Neural cell (in vitro differentiated cells): ENCODE data around the gene SECTM1. TPM values are rescaled to one million over a fixed set of nuclear protein-coding genes. Genes with fewer than 3 reads are reported as not detected.

Experiments
- H2AFZ ChIP-seq: fragments of 200-600, 300-800 bp; sonication (generic), shearing (Covaris generic); 2 replicates; pipeline ENCODE4 v1.6.0; 2014; ENCODE audit warnings: low read depth, mild to moderate bottlenecking, antibody characterized with exemption, low read length, moderate library complexity
- H3F3A ChIP-seq: fragments of 200-600 bp; shearing (Covaris generic); 2 replicates; pipeline ENCODE4 v1.6.1; 2016; ENCODE audit warnings: mild to moderate bottlenecking, moderate library complexity, mixed read lengths, antibody characterized with exemption, low read length; ENCODE audit not compliant: insufficient read depth, poor library complexity, severe bottlenecking
- H3K27ac ChIP-seq: fragments of 200-600, 300-800 bp; sonication (generic), shearing (Covaris generic); 2 replicates; pipeline ENCODE4 v1.5.1; 2014; ENCODE audit warnings: mild to moderate bottlenecking, low read length, moderate library complexity
- H3K27me3 ChIP-seq: fragments of 300-800, 200-600 bp; sonication (generic), shearing (Covaris generic); 2 replicates; pipeline ENCODE4 v1.6.0; 2014; ENCODE audit warnings: mild to moderate bottlenecking, low read depth, low read length, moderate library complexity; ENCODE audit not compliant: insufficient read depth
- H3K36me3 ChIP-seq: fragments of 300-800, 200-600 bp; sonication (generic), shearing (Covaris generic); 2 replicates; pipeline ENCODE4 v1.5.1; 2014; ENCODE audit warnings: mild to moderate bottlenecking, antibody characterized with exemption, low read length, moderate library complexity; ENCODE audit not compliant: insufficient read depth
- H3K4me2 ChIP-seq: fragments of 300-800, 200-600 bp; sonication (generic), shearing (Covaris generic); 2 replicates; pipeline ENCODE4 v1.6.0; 2014; ENCODE audit warnings: mild to moderate bottlenecking, low read length
- H3K4me3 ChIP-seq: fragments of 300-800, 200-600 bp; sonication (generic), shearing (Covaris generic); 2 replicates; pipeline ENCODE4 v1.5.1; 2014; ENCODE audit warnings: mild to moderate bottlenecking, low read length, moderate library complexity
- H3K79me2 ChIP-seq: fragments of 200-600 bp; shearing (Covaris generic); replicated peaks from 2 replicates; pipeline ENCODE4 v1.6.0; 2014; ENCODE audit warnings: mild to moderate bottlenecking, low read length, moderate library complexity; ENCODE audit not compliant: insufficient read depth
- H3K9ac ChIP-seq: fragments of 300-800, 200-600 bp; sonication (generic), shearing (Covaris generic); 2 replicates; pipeline ENCODE4 v1.6.1; 2016; ENCODE audit warnings: mild to moderate bottlenecking, low read length, mixed read lengths
- H3K9me2 ChIP-seq: fragments of 200-600 bp; shearing (Covaris generic); 2 replicates; pipeline ENCODE4 v1.6.1; 2016; ENCODE audit warnings: mild to moderate bottlenecking, low read length, mixed read lengths; ENCODE audit not compliant: insufficient read depth
- H3K9me3 ChIP-seq: fragments of 200-600, 300-800 bp; sonication (generic), shearing (Covaris generic); 2 replicates; pipeline ENCODE4 v1.6.1; 2016; ENCODE audit warnings: mild to moderate bottlenecking, mixed run types, low read length, moderate library complexity, mixed read lengths
- H4K20me1 ChIP-seq: fragments of 200-600 bp; shearing (Covaris generic); 2 replicates; pipeline ENCODE4 v1.6.1; 2016; ENCODE audit warnings: mild to moderate bottlenecking, mixed run types; ENCODE audit not compliant: insufficient read depth
- EP300 ChIP-seq: fragments of 450-650 bp; conservative IDR thresholded peaks from 2 replicates; pipeline ENCODE4 v1.6.1; 2014; ENCODE audit warnings: antibody characterized with exemption, mild to moderate bottlenecking, moderate library complexity; ENCODE audit not compliant: poor library complexity, severe bottlenecking
- EZH2 ChIP-seq: fragments of 200-600, 300-800 bp; shearing (Covaris generic), sonication (generic); IDR thresholded peaks from 2 replicates; pipeline ENCODE4 v1.6.1; 2014; ENCODE audit warnings: antibody characterized with exemption, low read length, borderline replicate concordance, mild to moderate bottlenecking; ENCODE audit not compliant: insufficient read depth, poor library complexity, severe bottlenecking
- MXI1 ChIP-seq: fragments of 450-650 bp; conservative IDR thresholded peaks from 2 replicates; pipeline ENCODE4 v1.6.1; 2014; ENCODE audit warnings: antibody characterized with exemption, mild to moderate bottlenecking; ENCODE audit not compliant: poor library complexity, severe bottlenecking
- POLR2AphosphoS5 ChIP-seq: IDR thresholded peaks from 2 replicates; pipeline ENCODE4 v1.6.1; 2012
- RAD21 ChIP-seq: fragments of 450-650 bp; conservative IDR thresholded peaks from 2 replicates; pipeline ENCODE4 v1.6.1; 2014; ENCODE audit warnings: antibody characterized with exemption, mild to moderate bottlenecking, moderate library complexity
- SMC3 ChIP-seq: fragments of 450-650 bp; conservative IDR thresholded peaks from 2 replicates; pipeline ENCODE4 v1.6.1; 2014; ENCODE audit warnings: antibody characterized with exemption, mild to moderate bottlenecking, moderate library complexity; ENCODE audit not compliant: poor library complexity
- TAF1 ChIP-seq: IDR thresholded peaks from 2 replicates; pipeline ENCODE4 v1.6.1; 2012; ENCODE audit warnings: low read depth
- polyA plus RNA-seq: library from polyadenylated mRNA; depleted of rRNA; stranded (reverse); fragments of >200 nt; gene quantifications from 2 replicates; pipeline ENCODE4 v1.2.3, GENCODE V29; 2014
- TF ChIP-seq, protein P1 (sequence below): IDR thresholded peaks from 2 replicates; pipeline ENCODE4 v1.6.1; 2012; ENCODE audit warnings: borderline replicate concordance
- TF ChIP-seq, protein P2 (sequence below): fragments of 450-650 bp; IDR thresholded peaks from 2 replicates; pipeline ENCODE4 v1.5.1; 2014; ENCODE audit warnings: antibody characterized with exemption, mild to moderate bottlenecking, moderate library complexity; ENCODE audit not compliant: poor library complexity, severe bottlenecking

SECTM1 gene
- polyA plus RNA-seq, 1 donor from 2014 or later = not detected

- Histone ChIP-seq H3K4me3 (no peak overlapping the region), H3K27ac (no peak overlapping the region), H3K9ac (no peak overlapping the region)
These were observed 55.3 kb downstream of the SECTM1 start for GRCh38 chr17:82278308-82278707.

DNA sequence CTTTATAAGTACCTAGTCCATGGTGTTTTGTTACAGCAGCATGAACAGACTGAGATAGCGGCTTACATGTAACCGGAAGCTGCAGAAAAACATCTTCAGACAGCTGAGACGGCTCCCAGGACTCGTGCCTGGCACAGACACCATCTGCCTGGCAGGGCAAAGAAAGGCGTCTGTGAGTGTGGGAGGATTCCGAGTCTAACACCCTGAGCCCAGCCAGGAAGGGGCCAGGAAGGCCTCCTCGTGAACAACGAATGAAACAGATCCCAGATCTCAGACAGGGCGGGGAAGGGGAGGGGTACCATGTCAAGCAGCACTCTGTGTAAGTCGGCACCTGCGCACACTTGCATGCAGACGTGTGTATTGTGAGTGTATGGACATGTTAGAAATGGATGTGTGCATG is 55.7 kb downstream of the SECTM1 start:
- H3K4me2 ChIP-seq = no peak overlapping the region
- H3K9me3 ChIP-seq = no peaks in the 10 kb centered on the region
- H2AFZ ChIP-seq = no peak overlapping the region
- H3K27ac ChIP-seq = no peak overlapping the region
- H3K27me3 ChIP-seq = no peaks in the 10 kb centered on the region
- H4K20me1 ChIP-seq = no peaks in the 10 kb centered on the region
- no peak overlapping the region for H3K4me3 ChIP-seq
- H3K9ac ChIP-seq = no peak overlapping the region
- no peaks in the 10 kb centered on the region for H3K79me2 ChIP-seq
- no peaks in the 10 kb centered on the region for H3F3A ChIP-seq
- no peaks in the 10 kb centered on the region for H3K9me2 ChIP-seq
- H3K36me3 ChIP-seq = no peaks in the 10 kb centered on the region
- TF ChIP-seq, protein P1, sequence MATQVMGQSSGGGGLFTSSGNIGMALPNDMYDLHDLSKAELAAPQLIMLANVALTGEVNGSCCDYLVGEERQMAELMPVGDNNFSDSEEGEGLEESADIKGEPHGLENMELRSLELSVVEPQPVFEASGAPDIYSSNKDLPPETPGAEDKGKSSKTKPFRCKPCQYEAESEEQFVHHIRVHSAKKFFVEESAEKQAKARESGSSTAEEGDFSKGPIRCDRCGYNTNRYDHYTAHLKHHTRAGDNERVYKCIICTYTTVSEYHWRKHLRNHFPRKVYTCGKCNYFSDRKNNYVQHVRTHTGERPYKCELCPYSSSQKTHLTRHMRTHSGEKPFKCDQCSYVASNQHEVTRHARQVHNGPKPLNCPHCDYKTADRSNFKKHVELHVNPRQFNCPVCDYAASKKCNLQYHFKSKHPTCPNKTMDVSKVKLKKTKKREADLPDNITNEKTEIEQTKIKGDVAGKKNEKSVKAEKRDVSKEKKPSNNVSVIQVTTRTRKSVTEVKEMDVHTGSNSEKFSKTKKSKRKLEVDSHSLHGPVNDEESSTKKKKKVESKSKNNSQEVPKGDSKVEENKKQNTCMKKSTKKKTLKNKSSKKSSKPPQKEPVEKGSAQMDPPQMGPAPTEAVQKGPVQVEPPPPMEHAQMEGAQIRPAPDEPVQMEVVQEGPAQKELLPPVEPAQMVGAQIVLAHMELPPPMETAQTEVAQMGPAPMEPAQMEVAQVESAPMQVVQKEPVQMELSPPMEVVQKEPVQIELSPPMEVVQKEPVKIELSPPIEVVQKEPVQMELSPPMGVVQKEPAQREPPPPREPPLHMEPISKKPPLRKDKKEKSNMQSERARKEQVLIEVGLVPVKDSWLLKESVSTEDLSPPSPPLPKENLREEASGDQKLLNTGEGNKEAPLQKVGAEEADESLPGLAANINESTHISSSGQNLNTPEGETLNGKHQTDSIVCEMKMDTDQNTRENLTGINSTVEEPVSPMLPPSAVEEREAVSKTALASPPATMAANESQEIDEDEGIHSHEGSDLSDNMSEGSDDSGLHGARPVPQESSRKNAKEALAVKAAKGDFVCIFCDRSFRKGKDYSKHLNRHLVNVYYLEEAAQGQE = no peak
- TF ChIP-seq RAD21 = no peak

More at GRCh38 chr17:82278308-82278707, 55.3 kb downstream of the SECTM1 start:
- no peaks in the 10 kb centered on the region for H3K9me3 ChIP-seq
- no peaks in the 10 kb centered on the region for H4K20me1 ChIP-seq
- H3K79me2 ChIP-seq = no peaks in the 10 kb centered on the region
- no peak overlapping the region for H3K4me2 ChIP-seq
- H3K27me3 ChIP-seq = no peaks in the 10 kb centered on the region
- H3K36me3 ChIP-seq = no peaks in the 10 kb centered on the region
- no peak for TF ChIP-seq POLR2AphosphoS5
- TF ChIP-seq TAF1 = no peak
- TF ChIP-seq, protein P2, sequence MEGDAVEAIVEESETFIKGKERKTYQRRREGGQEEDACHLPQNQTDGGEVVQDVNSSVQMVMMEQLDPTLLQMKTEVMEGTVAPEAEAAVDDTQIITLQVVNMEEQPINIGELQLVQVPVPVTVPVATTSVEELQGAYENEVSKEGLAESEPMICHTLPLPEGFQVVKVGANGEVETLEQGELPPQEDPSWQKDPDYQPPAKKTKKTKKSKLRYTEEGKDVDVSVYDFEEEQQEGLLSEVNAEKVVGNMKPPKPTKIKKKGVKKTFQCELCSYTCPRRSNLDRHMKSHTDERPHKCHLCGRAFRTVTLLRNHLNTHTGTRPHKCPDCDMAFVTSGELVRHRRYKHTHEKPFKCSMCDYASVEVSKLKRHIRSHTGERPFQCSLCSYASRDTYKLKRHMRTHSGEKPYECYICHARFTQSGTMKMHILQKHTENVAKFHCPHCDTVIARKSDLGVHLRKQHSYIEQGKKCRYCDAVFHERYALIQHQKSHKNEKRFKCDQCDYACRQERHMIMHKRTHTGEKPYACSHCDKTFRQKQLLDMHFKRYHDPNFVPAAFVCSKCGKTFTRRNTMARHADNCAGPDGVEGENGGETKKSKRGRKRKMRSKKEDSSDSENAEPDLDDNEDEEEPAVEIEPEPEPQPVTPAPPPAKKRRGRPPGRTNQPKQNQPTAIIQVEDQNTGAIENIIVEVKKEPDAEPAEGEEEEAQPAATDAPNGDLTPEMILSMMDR = no peak
- no peak for TF ChIP-seq EZH2
- TF ChIP-seq, protein P1 = no peak
- TF ChIP-seq MXI1 = no peak
- no peak for TF ChIP-seq RAD21
- TF ChIP-seq EP300 = no peak
- TF ChIP-seq SMC3 = no peak
- H2AFZ ChIP-seq = no peak overlapping the region
- H3F3A ChIP-seq = no peaks in the 10 kb centered on the region
- no peaks in the 10 kb centered on the region for H3K9me2 ChIP-seq
